ENCODE measurements around the gene NPHP1. TPM values are rescaled to one million over a fixed set of nuclear protein-coding genes. Genes with fewer than 3 reads are reported as not detected.

Gene NPHP1
- total and polyA plus RNA-seq, 2 of the 4 experiments (the other 2 are of a cell fraction), result 1.8 to 2.5 TPM

GRCh38 chr2:110180036-110180435, 24.8 kb downstream of the NPHP1 start:
- H3K79me1 ChIP-seq (ENCODE audit: low read depth in 1 of 2, low read length in 2 of 2), result no peaks in the 10 kb centered on the region
- H3K4ac ChIP-seq (ENCODE audit: low read depth, low read length), result no peak overlapping the region
- no peak overlapping the region for H3K27ac ChIP-seq (ENCODE audit: insufficient read depth, low read length)
- H2BK5ac ChIP-seq (ENCODE audit: low read depth, low read length, poor library complexity, severe bottlenecking), result no peak overlapping the region
- POLR2A ChIA-PET (ENCODE audit: unreplicated experiment), result no interaction called here
- H3K18ac ChIP-seq (ENCODE audit: low read depth, low read length), result no peak overlapping the region
- H3K4me1 ChIP-seq (ENCODE audit: control insufficient read depth, insufficient read depth, low read length), result no peaks in the 10 kb centered on the region
- H3K9ac ChIP-seq (ENCODE audit: low read depth, low read length), result no peak overlapping the region
- no peak overlapping the region for H2BK15ac ChIP-seq (ENCODE audit: low read depth, low read length)
- no peak overlapping the region for H3K4me2 ChIP-seq (ENCODE audit: low read depth, low read length)
- H3K36me3 ChIP-seq (ENCODE audit: control insufficient read depth, insufficient read depth, low read length), result no peaks in the 10 kb centered on the region
- H2AK9ac ChIP-seq (replicated peaks; ENCODE audit: low read depth, low read length, poor library complexity), result no peak overlapping the region
- CTCF ChIA-PET, result no interaction called here
- no peak overlapping the region for H2AK5ac ChIP-seq (ENCODE audit: low read depth, low read length)
- no peak overlapping the region for H2BK20ac ChIP-seq (ENCODE audit: low read depth, low read length)
- no peak overlapping the region for H3K4me3 ChIP-seq (ENCODE audit: insufficient read depth, low read depth, low read length)
- no peak overlapping the region for H3K14ac ChIP-seq (replicated peaks; ENCODE audit: low read depth, low read length)
- BruUV-seq (replicated peaks), result no TSS peak
- intact Hi-C loops (cut with micrococcal nuclease), result no loop called here
- no peak overlapping the region for H3K23ac ChIP-seq (ENCODE audit: low read depth, low read length)
- H3K9me3 ChIP-seq (ENCODE audit: control insufficient read depth, insufficient read depth, low read length), result peaks cover 12% of the 10 kb centered on the region
- no peak for ATAC-seq (ENCODE audit: low read depth)
- H4K8ac ChIP-seq (ENCODE audit: low read depth in 2 of 2, low read length in 2 of 2), result no peak overlapping the region
- no peak overlapping the region for H2AFZ ChIP-seq (replicated peaks; ENCODE audit: low read length, poor library complexity)
- H4K5ac ChIP-seq (ENCODE audit: low read depth, low read length), result no peak overlapping the region
- H4K20me1 ChIP-seq (ENCODE audit: insufficient read depth, low read length), result no peaks in the 10 kb centered on the region
- dilution Hi-C loops (cut with HindIII; ENCODE audit: low sequenced_read_pairs, unreplicated experiment), result no loop called here
- TF ChIP-seq SMC3 (IDR thresholded peaks at IDR 0.05; ENCODE audit: low read depth, low read length) (no peak), BHLHE40 (IDR thresholded peaks at IDR 0.05; ENCODE audit: low read depth, low read length) (no peak), CTCF (conservative IDR thresholded peaks at IDR 0.05; ENCODE audit: low read depth, low read length) (no peak), POLR2A (IDR thresholded peaks at IDR 0.05; ENCODE audit: low read depth, low read length) (no peak), NFE2L2 (IDR thresholded peaks at IDR 0.05; ENCODE audit: low read depth, low read length) (no peak), RFX5 (IDR thresholded peaks at IDR 0.05; ENCODE audit: low read depth, low read length) (no peak), CEBPB (IDR thresholded peaks at IDR 0.05; ENCODE audit: low read depth, low read length) (no peak), RCOR1 (IDR thresholded peaks at IDR 0.05; ENCODE audit: insufficient replicate concordance, low read length) (no peak), MAFK (IDR thresholded peaks at IDR 0.05; ENCODE audit: low read depth, low read length) (no peak), USF2 (IDR thresholded peaks at IDR 0.05; ENCODE audit: low read depth, low read length) (no peak), ELK1 (IDR thresholded peaks at IDR 0.05; ENCODE audit: borderline replicate concordance, low read depth, low read length) (no peak), MXI1 (IDR thresholded peaks at IDR 0.05; ENCODE audit: borderline replicate concordance, low read depth, low read length) (no peak), FOS (IDR thresholded peaks at IDR 0.05; ENCODE audit: low read depth, low read length) (no peak), MAZ (IDR thresholded peaks at IDR 0.05; ENCODE audit: borderline replicate concordance, low read depth, low read length) (no peak), RAD21 (IDR thresholded peaks at IDR 0.05; ENCODE audit: low read length) (no peak), CHD1 (IDR thresholded peaks at IDR 0.05; ENCODE audit: low read depth, low read length) (no peak)
- H3K27me3 ChIP-seq (ENCODE audit: control insufficient read depth, insufficient read depth, low read length), result no peaks in the 10 kb centered on the region; the same call in 1 of the 2 replicates
- no peak overlapping the region for H3K56ac ChIP-seq (ENCODE audit: extremely low read depth, insufficient read depth, low read length)
- in situ Hi-C loops (cut with MboI; ENCODE audit: low sequenced_read_pairs), result no loop called here
- DNase-seq, result no peak
- H2BK120ac ChIP-seq (ENCODE audit: low read depth, low read length), result no peak overlapping the region
- no peaks in the 10 kb centered on the region for H3K9me1 ChIP-seq (ENCODE audit: insufficient read depth, low read length)
- no peak overlapping the region for H4K91ac ChIP-seq (ENCODE audit: insufficient read depth, low read depth, low read length)
